ENCODE data around the gene CDK2.

GRCh38 chr12:55922126-55922525, 44.5 kb upstream of the CDK2 start:
- TF ChIP-seq CTCF (IDR thresholded peaks at IDR 0.05) (no peak), POLR2A (IDR thresholded peaks at IDR 0.05) (no peak)

Measured in stomach (tissue), 4 donors.